ENCODE results near the gene COA7.

- TF ChIP-seq, protein P1, sequence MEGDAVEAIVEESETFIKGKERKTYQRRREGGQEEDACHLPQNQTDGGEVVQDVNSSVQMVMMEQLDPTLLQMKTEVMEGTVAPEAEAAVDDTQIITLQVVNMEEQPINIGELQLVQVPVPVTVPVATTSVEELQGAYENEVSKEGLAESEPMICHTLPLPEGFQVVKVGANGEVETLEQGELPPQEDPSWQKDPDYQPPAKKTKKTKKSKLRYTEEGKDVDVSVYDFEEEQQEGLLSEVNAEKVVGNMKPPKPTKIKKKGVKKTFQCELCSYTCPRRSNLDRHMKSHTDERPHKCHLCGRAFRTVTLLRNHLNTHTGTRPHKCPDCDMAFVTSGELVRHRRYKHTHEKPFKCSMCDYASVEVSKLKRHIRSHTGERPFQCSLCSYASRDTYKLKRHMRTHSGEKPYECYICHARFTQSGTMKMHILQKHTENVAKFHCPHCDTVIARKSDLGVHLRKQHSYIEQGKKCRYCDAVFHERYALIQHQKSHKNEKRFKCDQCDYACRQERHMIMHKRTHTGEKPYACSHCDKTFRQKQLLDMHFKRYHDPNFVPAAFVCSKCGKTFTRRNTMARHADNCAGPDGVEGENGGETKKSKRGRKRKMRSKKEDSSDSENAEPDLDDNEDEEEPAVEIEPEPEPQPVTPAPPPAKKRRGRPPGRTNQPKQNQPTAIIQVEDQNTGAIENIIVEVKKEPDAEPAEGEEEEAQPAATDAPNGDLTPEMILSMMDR (IDR thresholded peaks at IDR 0.05; ENCODE audit: control extremely low read depth in 1 of 3, insufficient read depth in 1 of 3, low read depth in 1 of 3, low read length in 3 of 3): no peak
- TF ChIP-seq, protein P2, sequence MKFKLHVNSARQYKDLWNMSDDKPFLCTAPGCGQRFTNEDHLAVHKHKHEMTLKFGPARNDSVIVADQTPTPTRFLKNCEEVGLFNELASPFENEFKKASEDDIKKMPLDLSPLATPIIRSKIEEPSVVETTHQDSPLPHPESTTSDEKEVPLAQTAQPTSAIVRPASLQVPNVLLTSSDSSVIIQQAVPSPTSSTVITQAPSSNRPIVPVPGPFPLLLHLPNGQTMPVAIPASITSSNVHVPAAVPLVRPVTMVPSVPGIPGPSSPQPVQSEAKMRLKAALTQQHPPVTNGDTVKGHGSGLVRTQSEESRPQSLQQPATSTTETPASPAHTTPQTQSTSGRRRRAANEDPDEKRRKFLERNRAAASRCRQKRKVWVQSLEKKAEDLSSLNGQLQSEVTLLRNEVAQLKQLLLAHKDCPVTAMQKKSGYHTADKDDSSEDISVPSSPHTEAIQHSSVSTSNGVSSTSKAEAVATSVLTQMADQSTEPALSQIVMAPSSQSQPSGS (IDR thresholded peaks at IDR 0.05; ENCODE audit: low read length): no peak
- TF ChIP-seq POLR2A (IDR thresholded peaks at IDR 0.05; ENCODE audit: control extremely low read depth in 1 of 2, low read depth in 2 of 2, low read length in 2 of 2) (no peak), CEBPB (IDR thresholded peaks at IDR 0.05; ENCODE audit: low read depth, low read length) (no peak), TEAD4 (IDR thresholded peaks at IDR 0.05; ENCODE audit: low read depth, low read length) (no peak), POLR2AphosphoS5 (IDR thresholded peaks at IDR 0.05; ENCODE audit: low read depth, low read length) (no peak), FOSL1 (IDR thresholded peaks at IDR 0.05; ENCODE audit: insufficient read depth, low read depth, low read length) (no peak), JUN (IDR thresholded peaks at IDR 0.05; ENCODE audit: low read depth, low read length) (no peak), SUZ12 (IDR thresholded peaks at IDR 0.05; ENCODE audit: low read length) (no peak), SP1 (IDR thresholded peaks at IDR 0.05; ENCODE audit: low read depth, low read length) (no peak), BRCA1 (IDR thresholded peaks at IDR 0.05; ENCODE audit: low read depth, low read length) (no peak), EZH2 (IDR thresholded peaks at IDR 0.05; ENCODE audit: low read depth, low read length, severe bottlenecking) (no peak)
- TF ChIP-seq, protein P3, sequence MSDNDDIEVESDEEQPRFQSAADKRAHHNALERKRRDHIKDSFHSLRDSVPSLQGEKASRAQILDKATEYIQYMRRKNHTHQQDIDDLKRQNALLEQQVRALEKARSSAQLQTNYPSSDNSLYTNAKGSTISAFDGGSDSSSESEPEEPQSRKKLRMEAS (IDR thresholded peaks at IDR 0.05): no peak
Observed at GRCh38 chr1:52746189-52746588, 48.0 kb upstream of the COA7 start.
